NCI-H510A (cell line): Measurements from ENCODE around the gene HMX3.

Experiments
- DNase-seq: peaks from one replicate; lab custom pipeline; 2025; lab: John Stamatoyannopoulos, UW

HMX3 gene

DNA sequence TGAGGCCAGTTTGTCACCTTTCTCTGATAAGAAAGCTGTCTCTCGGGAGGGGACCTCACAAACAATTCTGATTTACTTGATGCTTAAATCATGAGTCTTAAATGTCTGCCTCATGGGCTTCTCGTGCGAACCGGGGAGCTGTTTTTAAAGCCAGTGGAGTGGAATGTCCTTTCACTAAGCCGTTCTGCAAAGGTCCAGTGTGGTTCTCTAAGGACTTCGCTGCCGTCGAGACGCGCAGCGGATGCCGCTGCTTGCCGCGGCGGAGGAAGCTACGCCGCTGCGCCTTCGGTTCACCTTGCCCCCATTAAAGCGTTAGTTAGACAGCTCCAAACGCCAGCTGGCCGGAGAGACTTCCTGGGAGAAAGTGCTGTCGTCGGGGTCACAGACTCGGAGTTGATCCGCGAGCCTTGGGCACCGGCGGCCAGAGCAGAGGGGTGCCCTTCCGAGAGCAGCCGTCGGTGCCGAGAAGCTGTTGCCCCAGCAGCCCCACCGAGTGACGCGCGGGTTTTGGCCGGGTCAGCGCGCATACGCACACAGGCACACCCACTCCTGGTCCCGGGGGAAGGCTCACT, 1.3 kb upstream of the HMX3 start:
- no peak for DNase-seq

DNA sequence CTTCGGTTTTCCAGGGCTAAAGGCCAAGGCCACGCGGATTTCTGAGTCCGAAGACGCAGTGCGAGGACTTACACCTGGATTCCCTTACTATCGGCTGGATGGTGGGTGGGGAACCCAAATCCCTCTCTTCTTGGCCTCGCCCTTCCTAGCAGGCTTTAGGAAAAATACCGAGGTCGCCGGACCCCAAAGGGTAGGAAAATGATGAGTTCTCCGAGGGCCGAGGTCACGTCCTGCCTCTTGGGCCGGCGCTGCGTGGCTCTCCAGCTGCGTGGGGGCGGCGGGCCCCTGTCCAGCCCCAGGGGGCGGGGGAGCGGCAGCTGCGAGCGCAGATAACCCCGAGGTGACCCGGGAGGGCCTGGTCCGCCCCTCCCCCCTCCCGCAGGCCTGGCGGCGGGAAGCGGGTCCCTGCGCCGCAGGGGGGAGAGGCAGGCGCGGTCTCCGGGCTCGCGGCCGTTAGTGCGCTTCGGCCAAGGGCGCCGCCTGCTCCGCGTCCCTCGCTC, 805 bp upstream of the HMX3 start:
- DNase-seq: no peak

DNA sequence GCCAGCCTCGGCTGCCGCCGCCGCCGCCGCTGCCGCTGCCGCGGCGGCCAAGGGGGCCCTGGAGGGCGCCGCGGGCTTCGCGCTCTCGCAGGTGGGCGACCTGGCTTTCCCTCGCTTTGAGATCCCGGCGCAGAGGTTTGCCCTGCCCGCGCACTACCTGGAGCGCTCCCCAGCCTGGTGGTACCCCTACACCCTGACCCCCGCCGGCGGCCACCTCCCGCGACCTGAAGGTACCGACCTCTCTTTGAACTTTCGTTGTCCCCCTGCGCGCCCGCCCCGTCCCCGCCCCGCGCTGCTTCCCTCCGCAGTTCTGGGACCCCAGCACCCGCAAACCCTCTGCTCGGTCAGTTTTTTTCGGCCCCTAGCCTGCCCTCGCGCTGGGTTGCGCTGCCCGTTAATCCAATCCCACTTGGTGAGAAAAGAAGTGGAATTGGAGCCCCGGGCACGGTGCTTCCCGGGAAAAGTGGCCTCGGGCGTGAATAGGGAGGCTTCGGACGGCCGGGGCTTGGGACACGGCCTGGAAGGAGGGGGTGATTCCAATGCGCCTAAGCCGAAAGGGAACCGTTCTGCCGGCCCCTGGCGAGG, 543 bp downstream of the HMX3 start:
- DNase-seq: no peak

DNA sequence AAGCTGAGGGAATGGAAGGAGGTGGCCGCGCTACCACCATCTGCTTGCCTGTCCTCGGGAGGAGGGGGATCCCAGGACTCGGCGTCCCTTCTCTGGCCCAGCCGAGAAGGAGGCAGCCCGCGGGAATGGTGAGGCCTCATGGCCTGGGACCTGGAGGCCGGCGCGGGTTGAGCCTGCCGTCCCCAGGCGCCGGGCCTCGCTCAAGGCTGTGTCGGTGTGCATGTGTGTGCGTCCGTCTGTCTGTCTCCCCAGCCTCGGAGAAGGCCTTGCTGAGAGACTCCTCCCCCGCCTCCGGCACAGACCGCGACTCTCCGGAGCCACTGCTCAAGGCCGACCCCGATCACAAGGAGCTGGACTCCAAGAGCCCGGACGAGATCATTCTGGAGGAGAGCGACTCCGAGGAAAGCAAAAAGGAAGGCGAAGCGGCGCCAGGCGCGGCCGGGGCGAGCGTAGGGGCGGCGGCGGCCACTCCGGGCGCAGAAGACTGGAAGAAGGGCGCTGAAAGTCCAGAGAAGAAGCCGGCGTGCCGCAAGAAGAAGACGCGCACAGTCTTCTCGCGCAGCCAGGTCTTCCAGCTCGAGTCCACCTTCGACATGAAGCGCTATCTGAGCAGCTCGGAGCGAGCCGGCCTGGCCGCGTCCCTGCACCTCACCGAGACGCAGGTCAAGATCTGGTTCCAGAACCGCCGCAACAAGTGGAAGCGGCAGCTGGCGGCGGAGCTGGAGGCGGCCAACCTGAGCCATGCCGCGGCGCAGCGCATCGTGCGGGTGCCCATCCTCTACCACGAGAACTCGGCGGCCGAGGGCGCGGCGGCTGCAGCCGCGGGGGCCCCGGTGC, 1.3 kb downstream of the HMX3 start:
- DNase-seq: no peak

DNA sequence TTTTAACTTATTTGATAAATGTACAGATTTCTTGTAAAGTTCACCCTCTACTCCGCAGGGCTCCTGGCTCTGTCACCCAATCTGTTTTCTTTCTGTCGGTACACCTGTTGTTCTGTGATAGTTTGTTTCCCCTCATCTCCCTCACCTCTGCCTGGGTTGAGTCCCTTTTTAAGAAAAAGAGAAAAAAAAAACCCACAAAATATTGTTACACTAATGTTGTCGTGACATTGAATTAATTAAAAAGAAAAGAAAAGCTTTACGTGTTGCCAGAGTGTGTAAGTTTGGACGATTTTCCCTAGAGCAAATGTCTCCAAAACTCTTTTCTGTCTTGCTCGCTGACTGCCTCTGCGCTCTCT, 3.4 kb downstream of the HMX3 start:
- DNase-seq: no peak

DNA sequence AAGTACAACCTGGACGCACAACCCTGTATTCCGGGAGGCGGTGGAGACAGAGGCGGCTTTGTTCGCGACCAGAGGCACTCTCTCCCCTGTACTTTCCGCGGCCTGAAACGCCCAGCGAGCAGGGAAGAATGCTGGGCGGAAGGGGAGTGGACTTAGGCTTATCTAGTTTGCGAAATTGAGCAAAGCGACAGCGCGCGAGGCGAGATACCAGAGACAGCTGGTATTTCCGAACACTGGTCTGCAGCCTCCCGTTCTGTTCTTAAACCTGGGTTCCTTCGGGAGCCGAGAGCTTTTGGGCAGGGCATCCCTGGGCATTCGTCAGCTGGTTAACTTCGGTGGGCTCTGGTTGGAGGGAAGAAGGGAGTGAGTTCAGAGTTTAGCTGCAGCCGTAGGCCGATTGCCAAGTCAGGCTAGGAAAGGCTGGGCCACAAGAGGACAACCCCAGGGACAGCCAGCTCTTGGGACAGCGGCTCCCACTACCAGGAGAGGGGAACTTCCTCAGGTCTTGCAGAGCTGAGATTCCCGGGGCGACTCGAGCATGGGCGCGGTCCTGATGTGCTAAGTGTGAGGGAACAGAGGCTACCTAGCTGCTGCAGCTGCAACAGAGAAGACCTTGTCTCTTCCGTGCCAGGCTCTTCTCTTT, 3.9 kb downstream of the HMX3 start:
- peak; percentile 25 for DNase-seq

DNA sequence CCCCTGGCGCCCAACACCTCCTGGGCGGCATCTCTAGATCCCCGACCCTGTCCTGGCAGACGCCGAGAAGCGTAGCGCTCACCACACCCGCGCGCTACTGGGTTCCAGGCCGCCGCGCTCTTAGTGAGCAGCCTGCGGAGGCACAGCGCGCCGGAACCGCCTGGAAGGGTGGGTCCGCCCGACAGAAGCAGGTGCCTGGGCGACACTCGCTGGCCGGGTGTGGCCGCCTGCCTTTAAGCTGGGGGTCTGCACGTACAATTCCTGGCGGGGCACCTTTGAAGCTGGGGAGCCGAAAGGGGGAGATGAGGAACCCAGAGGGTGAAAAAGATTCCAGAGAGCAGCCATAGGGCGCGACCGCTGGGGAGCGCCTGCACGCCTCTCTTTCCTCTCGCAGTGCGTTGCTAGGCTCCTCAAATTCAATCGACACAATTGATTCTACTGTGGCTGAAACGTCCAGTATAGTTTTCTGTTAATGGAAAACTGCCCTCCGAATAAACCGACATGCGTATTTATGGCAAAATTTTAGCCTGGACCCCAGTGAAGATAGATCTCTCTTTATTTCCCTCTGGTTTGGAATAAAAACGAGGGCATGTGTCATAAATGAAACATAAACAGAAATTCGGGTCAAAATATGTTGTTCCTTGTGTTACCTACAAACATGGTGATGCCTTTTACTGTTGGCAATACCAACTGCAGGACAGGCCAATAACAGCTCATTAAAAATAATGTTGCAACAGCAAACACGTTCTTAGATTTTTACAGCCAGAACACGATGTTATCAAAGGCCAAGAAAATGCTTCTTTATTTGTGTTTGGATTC, 4.6 kb downstream of the HMX3 start:
- no peak for DNase-seq

DNA sequence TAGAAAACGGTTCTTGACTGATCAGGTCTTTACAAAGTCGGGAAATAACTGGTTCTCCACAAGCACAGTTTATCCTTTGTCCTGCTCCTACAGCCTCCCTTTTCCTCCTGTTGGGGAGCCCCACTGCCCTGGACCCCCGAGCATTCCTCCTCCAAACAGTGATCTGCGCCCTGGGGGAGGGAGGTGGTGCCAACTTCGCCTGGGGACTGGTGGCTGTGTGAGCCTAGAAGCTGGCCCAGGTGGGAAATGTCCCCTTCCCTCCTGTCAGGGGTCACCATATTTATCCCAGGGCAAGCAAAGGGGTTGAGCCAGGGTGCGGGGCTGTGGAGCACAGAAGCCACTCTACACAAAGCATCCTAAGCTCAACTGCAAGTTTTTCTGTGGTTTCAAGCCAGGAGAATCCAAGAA, 5.2 kb downstream of the HMX3 start:
- DNase-seq: no peak

DNA sequence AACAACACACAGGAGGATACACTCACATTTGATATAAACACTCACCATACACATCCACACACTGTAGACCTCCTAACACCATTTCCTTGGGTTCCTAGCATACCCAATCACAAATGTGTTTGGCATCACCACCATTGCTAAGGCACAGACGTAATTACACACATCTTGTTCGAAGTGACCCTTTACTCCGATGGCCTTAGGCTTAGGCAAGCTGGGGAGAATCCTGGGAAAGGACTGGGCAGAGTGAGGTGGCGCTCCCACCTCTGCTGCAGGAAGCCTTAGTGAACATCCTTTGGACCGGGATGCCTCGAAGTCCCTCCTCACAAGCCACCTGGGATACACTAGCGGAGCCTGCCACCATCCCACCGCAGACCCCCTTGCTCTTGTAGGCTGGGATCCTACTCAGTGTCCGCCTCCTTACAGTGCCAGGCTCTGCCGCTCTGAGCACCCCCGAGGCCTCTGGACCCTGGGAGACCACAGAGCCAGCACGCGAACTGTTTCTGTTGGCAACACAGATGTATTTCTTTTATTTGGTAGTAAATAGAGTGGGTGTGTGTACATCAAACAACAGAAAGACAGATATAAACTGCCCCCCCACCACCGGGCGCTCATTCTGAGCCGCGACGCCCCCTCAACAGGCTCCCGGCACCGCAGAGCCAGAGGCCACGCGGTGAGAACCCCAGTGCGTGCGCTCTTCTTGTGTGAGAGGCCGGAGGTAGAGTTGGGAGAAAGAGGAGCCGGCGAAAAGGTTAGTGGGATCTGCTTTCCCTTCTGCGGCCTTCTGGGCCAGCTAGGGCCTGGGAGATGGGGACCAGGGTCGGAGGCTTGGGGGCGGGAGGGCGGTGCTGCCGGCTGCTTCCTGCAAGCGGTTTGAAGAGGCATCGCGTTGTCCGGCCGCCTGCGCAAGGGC, 6.3 kb downstream of the HMX3 start:
- DNase-seq: no peak

DNA sequence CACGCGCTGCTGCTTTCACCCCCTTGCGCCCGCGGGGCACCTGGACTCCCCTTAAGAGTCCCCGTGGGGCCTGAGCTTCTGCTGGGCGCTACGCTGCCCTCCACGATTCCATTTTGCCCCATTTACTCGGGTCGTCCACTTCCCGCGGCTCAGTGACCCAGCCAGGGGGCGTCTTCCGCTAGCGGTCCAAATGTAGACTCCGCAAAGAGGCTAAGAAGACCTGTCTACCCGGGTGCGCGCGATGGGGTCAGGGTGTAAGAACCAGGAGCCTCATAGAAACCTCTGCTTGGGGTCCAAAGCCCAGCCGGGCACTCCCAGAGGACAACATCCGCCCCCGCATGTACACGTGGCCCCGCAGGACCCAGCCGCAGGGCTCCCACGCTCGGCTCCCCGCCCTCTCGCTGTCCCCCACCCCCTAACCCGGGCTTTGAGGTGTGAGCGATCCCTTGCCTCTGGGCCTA, 7.0 kb downstream of the HMX3 start:
- DNase-seq: no peak

DNA sequence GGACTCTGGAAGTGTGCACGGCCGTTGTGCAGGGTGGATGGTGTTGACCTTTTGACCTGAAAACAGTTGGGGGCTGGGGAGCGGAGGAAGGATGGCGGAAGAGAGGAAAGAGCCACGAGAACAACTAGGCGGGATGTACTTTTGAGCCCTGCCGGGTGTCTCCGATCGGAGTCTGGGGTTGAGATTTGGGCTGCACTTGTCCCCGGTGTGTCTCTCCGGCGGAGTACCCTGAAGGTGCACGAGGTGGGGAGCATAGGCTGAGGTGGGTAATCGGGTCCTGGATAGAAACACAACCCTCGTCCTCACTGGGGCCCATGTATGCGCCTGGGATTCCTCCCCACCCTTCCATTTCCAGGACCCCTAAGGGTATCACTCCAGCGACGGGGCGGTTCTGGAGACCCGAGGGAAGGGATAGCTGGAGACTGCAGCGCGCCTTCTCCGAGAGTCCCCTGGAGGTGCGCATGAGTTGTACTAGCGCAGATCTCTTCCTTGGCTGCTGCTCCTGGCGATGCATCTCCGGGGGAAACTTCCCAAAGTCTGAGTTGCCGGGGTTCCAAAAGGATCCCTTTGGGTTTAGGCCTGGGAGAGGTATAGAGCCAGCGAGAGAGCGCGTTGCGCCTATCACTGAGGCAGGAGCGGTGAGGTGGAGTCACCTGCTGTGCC, 7.5 kb downstream of the HMX3 start:
- no peak for DNase-seq

DNA sequence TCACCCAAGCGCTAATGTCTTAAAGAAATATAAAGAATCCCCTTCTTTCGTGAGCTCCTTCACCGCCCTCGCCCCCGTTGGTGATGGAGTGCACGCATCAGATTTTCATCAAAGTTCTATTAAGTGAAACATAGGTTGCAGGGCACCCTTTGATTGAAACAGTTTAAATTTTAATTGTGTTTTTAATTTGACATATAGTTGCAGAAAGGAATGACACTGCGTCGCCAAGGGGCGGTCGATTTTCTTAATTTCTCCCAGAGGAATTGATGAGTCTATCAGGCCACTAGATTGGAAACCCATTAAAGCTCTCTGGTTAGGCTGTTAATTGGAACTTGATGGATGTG, 8.0 kb downstream of the HMX3 start:
- DNase-seq: no peak

DNA sequence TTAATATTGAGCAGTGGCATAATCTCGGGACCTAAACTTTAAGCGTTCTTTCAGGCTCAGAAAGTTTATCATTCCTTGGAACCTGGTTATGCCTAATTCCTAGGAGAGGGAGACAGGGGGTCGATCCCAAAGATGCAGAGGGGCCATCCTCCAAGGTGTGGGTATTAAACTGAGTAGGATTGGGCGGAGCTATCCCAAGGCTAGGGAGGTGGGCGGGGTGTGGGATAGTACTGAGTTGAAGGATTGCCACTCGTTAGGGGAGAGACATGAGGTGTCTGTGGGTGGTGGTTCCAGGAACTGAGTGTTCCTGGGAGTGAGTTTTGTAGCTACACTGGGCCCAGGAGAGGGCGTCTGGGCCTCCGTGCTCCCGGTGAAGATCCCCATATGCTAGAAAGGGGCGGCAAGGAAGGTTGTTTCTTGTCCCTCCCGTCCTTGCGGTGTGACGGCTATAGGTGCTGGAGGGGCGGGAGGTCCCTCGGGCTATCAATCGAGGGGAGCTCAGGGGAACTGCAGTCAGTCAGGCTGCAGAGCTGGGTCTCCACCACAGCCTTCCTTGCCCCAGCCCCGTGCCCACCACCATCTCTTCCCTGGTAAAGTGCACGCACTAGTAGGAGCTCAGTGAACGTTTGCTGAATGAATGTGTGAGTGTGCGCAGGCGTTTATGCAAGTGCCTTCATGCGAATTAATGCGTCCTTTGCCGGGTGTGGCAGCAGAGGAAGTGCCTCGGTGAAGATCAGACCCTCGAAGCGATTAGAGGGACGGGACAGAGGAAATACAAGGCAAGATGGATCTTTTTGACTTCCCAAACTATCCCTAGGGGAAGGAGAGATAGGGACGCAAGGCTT, 9.1 kb downstream of the HMX3 start:
- no peak for DNase-seq

DNA sequence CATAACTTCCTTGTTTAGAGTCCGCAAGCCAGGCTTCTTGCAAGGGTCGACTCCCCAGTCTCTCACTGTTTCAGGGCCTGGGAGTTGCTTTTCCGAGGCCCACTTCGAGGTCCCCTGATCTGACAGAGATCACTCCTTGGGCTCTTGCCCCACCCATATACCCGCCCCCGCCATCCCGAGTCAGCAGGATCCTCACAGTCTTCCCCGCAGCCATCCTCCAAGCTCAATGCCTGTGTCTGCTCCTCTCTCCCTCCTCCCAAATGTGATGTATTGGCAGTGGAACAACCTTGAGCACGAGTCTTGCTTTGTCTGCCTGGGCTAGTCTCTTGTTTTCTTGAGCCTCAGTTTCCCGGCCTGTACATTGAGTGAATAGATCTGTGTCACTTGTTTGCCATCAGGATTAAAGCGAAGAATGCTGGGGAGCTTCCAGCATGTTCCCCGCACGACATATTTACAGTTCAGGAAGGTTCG, 9.8 kb downstream of the HMX3 start:
- no peak for DNase-seq

DNA sequence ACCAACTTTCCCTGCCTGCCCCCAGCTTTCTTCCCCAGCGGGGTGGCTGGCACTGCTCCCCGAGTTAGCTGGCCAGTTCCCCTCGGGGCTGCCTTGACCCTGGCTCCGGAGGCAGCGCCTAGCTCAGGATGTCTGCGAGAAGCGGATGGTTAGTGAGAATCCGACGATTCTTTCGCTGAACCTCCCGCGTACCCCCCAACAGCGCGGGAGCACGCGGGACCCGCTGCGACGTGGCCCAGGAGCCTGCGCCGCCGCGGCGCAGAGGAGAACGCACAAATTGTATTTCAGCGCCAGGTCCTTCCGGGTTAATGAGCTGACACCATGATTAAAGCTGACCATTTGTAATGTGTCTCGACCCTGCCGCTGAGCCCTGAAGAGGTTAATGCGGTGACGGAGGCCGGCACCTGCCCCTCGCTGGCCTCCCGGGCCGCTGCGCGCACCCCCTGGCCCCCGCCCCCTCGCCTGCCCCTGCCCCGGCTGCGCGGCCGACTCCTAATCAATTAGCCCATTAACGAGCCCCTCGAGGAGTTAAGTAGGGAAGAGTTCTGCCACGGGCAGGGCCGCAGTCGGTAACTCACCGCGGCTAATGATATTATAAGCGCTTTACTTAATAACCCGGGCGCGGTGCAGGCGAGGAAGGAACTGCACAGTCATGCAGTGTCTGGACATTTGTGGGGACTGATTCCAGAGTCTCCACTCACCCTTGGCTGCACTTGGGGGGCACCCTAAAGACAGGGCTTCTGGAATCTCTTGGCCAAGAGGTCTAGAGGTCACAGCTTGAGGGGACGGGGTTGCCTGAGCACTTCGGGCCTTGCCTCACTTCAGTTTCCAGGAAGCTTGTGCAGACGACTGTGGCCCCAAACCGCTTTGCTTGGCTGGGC, 10.5 kb downstream of the HMX3 start:
- DNase-seq: no peak

DNA sequence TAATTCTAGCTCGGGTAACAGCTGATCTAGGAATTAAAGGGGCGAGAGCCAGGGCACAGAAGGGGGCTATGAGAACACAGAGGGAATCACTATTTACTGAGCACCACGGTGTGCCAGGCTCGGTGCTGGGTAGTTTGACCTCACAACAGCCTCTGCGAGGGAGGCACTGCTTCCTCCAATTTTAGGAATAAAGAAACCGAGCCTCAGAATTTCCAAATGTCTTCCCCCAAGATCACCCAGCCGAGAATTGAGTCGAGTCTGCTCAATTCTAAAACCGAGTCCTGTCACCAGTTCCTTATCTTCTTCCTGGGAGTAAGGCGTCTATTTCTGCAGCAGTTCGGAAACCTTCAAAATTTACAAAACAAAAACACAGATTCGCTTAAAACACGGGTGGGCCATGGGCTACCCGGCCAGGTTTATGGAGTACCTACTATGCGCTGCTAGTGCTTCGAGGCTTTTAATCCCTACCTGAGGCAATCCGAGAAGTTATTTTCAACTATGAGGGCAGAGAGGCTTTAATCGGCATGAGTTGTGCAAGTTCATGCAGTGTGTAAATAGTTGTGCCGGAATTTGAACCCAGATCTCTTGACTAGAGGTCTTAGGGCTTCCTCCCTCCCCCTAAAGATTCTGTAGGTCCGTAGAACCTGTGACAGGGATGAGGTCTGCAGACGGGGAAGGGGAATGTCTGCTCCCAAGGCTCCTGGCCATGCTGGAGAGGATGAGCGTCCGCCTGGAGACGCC, 11.3 kb downstream of the HMX3 start:
- no peak for DNase-seq

DNA sequence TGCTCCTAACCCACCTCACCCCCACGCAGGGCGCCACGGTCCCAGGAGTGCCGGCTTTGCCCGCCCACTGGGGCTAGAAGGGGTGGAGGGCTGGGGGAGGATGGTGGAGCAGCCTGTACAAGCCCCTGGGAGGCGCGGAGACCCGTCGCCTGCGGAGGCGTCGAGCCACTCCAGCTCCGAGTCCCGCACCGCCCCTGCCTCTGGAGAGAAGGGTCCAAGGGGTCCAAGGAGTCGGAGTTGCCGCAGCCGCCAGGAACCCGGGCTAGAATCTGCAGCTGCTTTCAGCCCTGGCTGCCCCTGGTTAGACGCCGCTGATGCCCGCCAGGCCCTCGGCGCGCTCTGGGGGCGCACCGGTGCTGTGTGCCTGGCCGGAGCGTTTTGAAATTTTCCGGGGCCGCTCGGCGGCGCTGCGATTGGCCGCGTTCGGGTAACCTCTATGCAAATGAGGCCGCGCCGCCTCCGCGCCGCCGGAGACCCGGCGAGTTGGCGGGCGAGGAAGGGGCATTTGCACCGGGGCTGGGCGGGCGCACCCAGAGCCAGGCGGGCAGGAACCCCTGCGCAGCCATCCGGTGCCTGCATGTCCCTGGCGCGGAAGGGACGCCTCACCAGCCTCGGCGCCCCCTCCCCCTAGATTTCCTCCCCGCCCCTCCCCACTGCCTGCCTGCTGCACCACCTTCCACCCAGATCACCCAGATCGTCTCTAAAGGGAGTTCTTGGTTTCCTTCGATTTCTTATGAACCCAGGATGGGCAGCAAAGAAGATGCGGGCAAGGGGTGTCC, 12.1 kb downstream of the HMX3 start, which contains the start of gene HMX2:
Gene HMX2 (plus strand): TSS at position 502 of the 779 bp plus-strand sequence. CDS start 243 bp downstream, at position 745.
- no peak for DNase-seq
